CD4-positive, alpha-beta T cell treated with Interleukin-21 for 1 hour (primary cell): ENCODE results near the gene PHLDB3.
A peak's percentile ranks its signal among the peaks of the same experiment; 100 is the strongest.
"Not testable (repeated sequence)": the region's sequence is repeated elsewhere in the genome, so short reads cannot be mapped to it uniquely, and the experiment has no call there.

Experiments
- DNase-seq: peaks from one replicate; pipeline ENCODE4 v3.0.0-alpha.2; 2020

Gene PHLDB3

GRCh38 chr19:43526884-43527859 lies 22.6 kb upstream of the PHLDB3 start, which contains the start of gene ETHE1:
Gene ETHE1 (minus strand): TSS chr19:43527201. CDS start chr19:43527177, 24 bp downstream.
- peak; percentile 72 for DNase-seq

GRCh38 chr19:43525836-43526771 lies 21.6 kb upstream of the PHLDB3 start:
- DNase-seq: no peak

GRCh38 chr19:43524922-43525835 lies 20.6 kb upstream of the PHLDB3 start:
- DNase-seq: peak; percentile 52

- DNase-seq: not testable (repeated sequence)
Observed at GRCh38 chr19:43523696-43524095, 19.1 kb upstream of the PHLDB3 start.

- DNase-seq: no peak
Observed at GRCh38 chr19:43522929-43523328, 18.4 kb upstream of the PHLDB3 start.

- peak; percentile 80 for DNase-seq
Observed at GRCh38 chr19:43519436-43520088, 15.0 kb upstream of the PHLDB3 start.

GRCh38 chr19:43518051-43518450 lies 13.5 kb upstream of the PHLDB3 start:
- no peak for DNase-seq

- DNase-seq: not testable (repeated sequence)
Observed at GRCh38 chr19:43512399-43512798, 7.9 kb upstream of the PHLDB3 start.

- DNase-seq: no peak
Observed at GRCh38 chr19:43511324-43511723, 6.8 kb upstream of the PHLDB3 start.

- DNase-seq: no peak
Observed at GRCh38 chr19:43510713-43511112, 6.2 kb upstream of the PHLDB3 start.

- DNase-seq: no peak
Observed at GRCh38 chr19:43507880-43508279, 3.3 kb upstream of the PHLDB3 start.

GRCh38 chr19:43506629-43507028 lies 2.1 kb upstream of the PHLDB3 start:
- no peak for DNase-seq

- no peak for DNase-seq
Observed at GRCh38 chr19:43505941-43506340, 1.4 kb upstream of the PHLDB3 start.

- no peak for DNase-seq
Observed at GRCh38 chr19:43505186-43505456, 575 bp upstream of the PHLDB3 start.

GRCh38 chr19:43503501-43504425 lies 783 bp downstream of the PHLDB3 start:
- peak; percentile 99 for DNase-seq

- DNase-seq: no peak
Observed at GRCh38 chr19:43502419-43502976, 2.0 kb downstream of the PHLDB3 start.

GRCh38 chr19:43501661-43502418 lies 2.7 kb downstream of the PHLDB3 start:
- no peak for DNase-seq

GRCh38 chr19:43499042-43499441 lies 5.5 kb downstream of the PHLDB3 start:
- no peak for DNase-seq

- no peak for DNase-seq
Observed at GRCh38 chr19:43498233-43498842, 6.2 kb downstream of the PHLDB3 start.
